ENCODE results near the gene PRKCH. TPM values are rescaled to one million over a fixed set of nuclear protein-coding genes. Genes with fewer than 3 reads are reported as not detected.

Gene PRKCH
- total and polyA plus RNA-seq, 2 donors (not counting 3 experiments of a cell fraction or from before 2014, with no cell fraction given), result 97.7 to 103 TPM

- H3K27ac ChIP-seq (ENCODE audit: insufficient read depth, low read depth, low read length), result no peak overlapping the region
- CTCF ChIA-PET, result interaction anchor here (0.9 kb wide), 2 partner anchors 10 to 316 kb away, joined by 3 read pairs; no protein-coding TSS in a partner anchor
- dilution Hi-C loops (cut with MboI; ENCODE audit: extremely low pct_ligation_motif_present, low sequenced_read_pairs), result no loop called here
Observed at GRCh38 chr14:61521773-61522172, 200.4 kb downstream of the PRKCH start.

More at GRCh38 chr14:61521773-61522172, 200.4 kb downstream of the PRKCH start:
- Histone ChIP-seq H3K79me2 (ENCODE audit: control insufficient read depth, insufficient read depth, low read length) (peaks cover 2% of the 10 kb centered on the region), H3K9me1 (replicated peaks; ENCODE audit: control insufficient read depth, extremely low read depth, insufficient read depth, low read length) (no peaks in the 10 kb centered on the region), H4K20me1 (replicated peaks; ENCODE audit: control insufficient read depth, extremely low read depth, insufficient read depth, low read length) (no peaks in the 10 kb centered on the region), H3K9me3 (replicated peaks; ENCODE audit: control insufficient read depth, insufficient read depth, low read length) (no peaks in the 10 kb centered on the region), H3K36me3 (ENCODE audit: control insufficient read depth in 2 of 2, extremely low read depth in 1 of 2, insufficient read depth in 2 of 2, low read length in 2 of 2) (no peaks in the 10 kb centered on the region), H3K4me1 (ENCODE audit: control insufficient read depth, extremely low read depth, insufficient read depth, low read length) (peaks cover 55% of the 10 kb centered on the region), H3K9ac (replicated peaks; ENCODE audit: extremely low read depth, insufficient read depth, low read length) (no peak overlapping the region), H3K27me3 (ENCODE audit: control insufficient read depth in 2 of 2, insufficient read depth in 2 of 2, low read length in 2 of 2) (no peaks in the 10 kb centered on the region), H3K4me3 (replicated peaks in 1 of 3; ENCODE audit: insufficient read depth in 1 of 3, low read depth in 1 of 3, low read length in 3 of 3) (no peak overlapping the region), H3K4me2 (ENCODE audit: insufficient read depth, low read length) (no peak overlapping the region), H2AFZ (ENCODE audit: low read depth, low read length) (no peak overlapping the region)
- intact Hi-C loops (cut with micrococcal nuclease), result no loop called here
- POLR2A ChIA-PET, result interaction anchor here (0.6 kb wide), 1 partner anchor 38 kb away, joined by 9 read pairs; no protein-coding TSS in a partner anchor
- FAIRE-seq, result no peak
- no peak for DNase-seq (ENCODE audit: low read depth, low spot score)
- TF ChIP-seq MAX (IDR thresholded peaks at IDR 0.05; ENCODE audit: insufficient read depth, insufficient read length), result no peak
- no peak for TF ChIP-seq POLR2A (IDR thresholded peaks at IDR 0.05; ENCODE audit: low read depth, low read length)
- no peak for TF ChIP-seq MYC (IDR thresholded peaks at IDR 0.05; ENCODE audit: low read depth, low read length)
- no peak for TF ChIP-seq FOS (IDR thresholded peaks at IDR 0.05; ENCODE audit: borderline replicate concordance, insufficient read depth, low read length)
- no peak for TF ChIP-seq EZH2 (IDR thresholded peaks at IDR 0.05; ENCODE audit: borderline replicate concordance, low read depth, low read length, severe bottlenecking)
- TF ChIP-seq CTCF (IDR thresholded peaks at IDR 0.05; ENCODE audit: extremely low read depth in 1 of 2, insufficient read depth in 1 of 2, low read depth in 1 of 2, low read length in 2 of 2), result no peak
- no peak for TF ChIP-seq POLR2AphosphoS5 (IDR thresholded peaks at IDR 0.05; ENCODE audit: insufficient read depth, low read depth, low read length)
- TF ChIP-seq JUN (IDR thresholded peaks at IDR 0.05; ENCODE audit: borderline replicate concordance, insufficient read depth, insufficient read length, low read depth), result no peak
- TF ChIP-seq GATA2 (IDR thresholded peaks at IDR 0.05; ENCODE audit: insufficient read depth, insufficient read length, low read depth, low read length), result no peak
- BruUV-seq (replicated peaks), result no TSS peak
